HepG2 (cell line): Measurements from ENCODE around the gene CBY1. TPM values are rescaled to one million over a fixed set of nuclear protein-coding genes. Genes with fewer than 3 reads are reported as not detected.

ENCODE experiments used
- ATF3 ChIP-seq: sonication (generic); formaldehyde crosslinking; IDR thresholded peaks from 2 replicates; pipeline ENCODE4 v1.4.0; 2020; ENCODE audit warnings: missing genetic modification reagents
- FOXM1 ChIP-seq: sonication (generic); formaldehyde crosslinking; IDR thresholded peaks from 2 replicates; pipeline ENCODE4 v1.5.0; 2020; ENCODE audit warnings: missing genetic modification reagents
- GLI4 ChIP-seq: sonication (generic); formaldehyde crosslinking; IDR thresholded peaks from 2 replicates; pipeline ENCODE4 v1.5.1; 2020; ENCODE audit warnings: missing genetic modification reagents, mild to moderate bottlenecking, moderate library complexity, borderline replicate concordance
- MAZ ChIP-seq, 2 experiments: sonication (generic) in 1 of 2; formaldehyde crosslinking in 1 of 2; IDR thresholded peaks; 2 replicates each; pipeline versions ENCODE4 v1.5.0 to v1.6.1; 2012 to 2020; ENCODE audit warnings: low read depth in 2 of 2, mild to moderate bottlenecking in 2 of 2, borderline replicate concordance in 1 of 2, improper control_type of control experiment in 1 of 2, low read length in 1 of 2, missing genetic modification reagents in 1 of 2, moderate library complexity in 1 of 2
- MXD4 ChIP-seq: IDR thresholded peaks from 2 replicates; pipeline ENCODE4 v1.6.1; 2016; ENCODE audit warnings: mild to moderate bottlenecking, missing biosample characterization, missing genetic modification reagents
- RBFOX2 ChIP-seq: fragments of 200-400 bp; formaldehyde crosslinking; IDR thresholded peaks from 2 replicates; pipeline ENCODE4 v1.6.1; 2017; ENCODE audit warnings: low read depth, mild to moderate bottlenecking, low read length
- TFE3 ChIP-seq: IDR thresholded peaks from 2 replicates; pipeline ENCODE4 v1.6.1; 2016
- THRA ChIP-seq: sonication (generic); formaldehyde crosslinking; IDR thresholded peaks from 2 replicates; pipeline ENCODE4 v1.4.0; 2020; ENCODE audit warnings: missing genetic modification reagents, borderline replicate concordance
- ZBTB26 ChIP-seq: IDR thresholded peaks from 2 replicates; pipeline ENCODE4 v1.6.1; 2016; ENCODE audit warnings: missing compliant biosample characterization, missing genetic modification reagents, borderline replicate concordance
- ZBTB42 ChIP-seq: sonication (generic); formaldehyde crosslinking; IDR thresholded peaks from 2 replicates; pipeline ENCODE4 v1.5.0; 2020; ENCODE audit warnings: mild to moderate bottlenecking, missing genetic modification reagents
- ZFP37 ChIP-seq: sonication (generic); formaldehyde crosslinking; IDR thresholded peaks from 2 replicates; pipeline ENCODE4 v1.4.0; 2020; ENCODE audit warnings: missing genetic modification reagents, borderline replicate concordance
- ZNF496 ChIP-seq: sonication (generic); formaldehyde crosslinking; IDR thresholded peaks from 2 replicates; pipeline ENCODE4 v1.8.1; 2023; ENCODE audit warnings: mild to moderate bottlenecking, moderate library complexity, missing genetic modification reagents; ENCODE audit not compliant: insufficient replicate concordance
- ZNF547 ChIP-seq: sonication (generic); formaldehyde crosslinking; IDR thresholded peaks from 2 replicates; pipeline ENCODE4 v1.5.1; 2020; ENCODE audit warnings: mild to moderate bottlenecking, missing genetic modification reagents
- polyA plus RNA-seq, 8 experiments: library from polyadenylated mRNA; depleted of rRNA in 3 of 8; stranded (reverse) in 7 of 8; unstranded in 1 of 8; fragments of >200 nt; fragmentation: Illumina TruSeq in 4 of 8; extraction: Trizol in 4 of 8; gene quantifications; 2 replicates each; pipeline versions ENCODE4 v1.2.1 to v1.2.3, GENCODE V29; 2011 to 2016; ENCODE audit warnings: low read depth in 4 of 8, missing spikeins in 1 of 8, mixed read lengths in 1 of 8; ENCODE audit not compliant: insufficient read depth in 1 of 8
- total RNA-seq, 5 experiments: library from RNA; depleted of rRNA; stranded (reverse); fragments of >200 nt; fragmentation: Illumina TruSeq; extraction: Trizol; gene quantifications; 2 replicates each; pipeline ENCODE4 v1.2.3, GENCODE V29; 2016; ENCODE audit warnings: low read depth in 1 of 5

Gene CBY1
- total and polyA plus RNA-seq, 2 of the 13 experiments (the other 11 are each of a cell fraction or from before 2014, with no cell fraction given), result 19.7 to 20.3 TPM

GRCh38 chr22:38700789-38701628 is 44.6 kb downstream of the CBY1 start, which contains the start of gene JOSD1 (continued):
- TF ChIP-seq THRA (CRISPR knock-in tag) (no peak), MXD4 (peak; percentile 82), TFE3 (CRISPR knock-in tag) (0 out of 2 replicates have a peak, but pooled peaks have one; percentile 8), ZBTB26 (CRISPR knock-in tag) (no peak), FOXM1 (no peak), ZFP37 (no peak), GLI4 (no peak), ZBTB42 (CRISPR knock-in tag) (peak; percentile 59; the same call in 1 of the 2 replicates), RBFOX2 (peak; percentile 93), ZNF547 (peak; percentile 62; the same call in 1 of the 2 replicates), ZNF496 (CRISPR knock-in tag) (no peak), MAZ (IDR thresholded peaks at IDR 0.05; ENCODE audit: borderline replicate concordance, low read depth, low read length) (peak; percentile 92), MAZ (CRISPR knock-in tag; IDR thresholded peaks at IDR 0.05; ENCODE audit: low read depth) (peak; percentile 96), ATF3 (CRISPR knock-in tag) (peak; percentile 92)
